ENCODE data around the gene BDNF. TPM values are rescaled to one million over a fixed set of nuclear protein-coding genes. Genes with fewer than 3 reads are reported as not detected.

The BDNF gene
- total RNA-seq, 1 donor from 2014 or later: 0.25 TPM

- TF ChIP-seq POLR2AphosphoS5 (IDR thresholded peaks at IDR 0.05; ENCODE audit: insufficient read depth in 1 of 2, low read depth in 1 of 2) (no peak), CTCF (IDR thresholded peaks at IDR 0.05) (no peak), POLR2A (IDR thresholded peaks at IDR 0.05) (no peak)
These were observed 20.9 kb downstream of the BDNF start for GRCh38 chr11:27679136-27680015.

GRCh38 chr11:27678242-27678641 lies 22.0 kb downstream of the BDNF start:
- DNase-seq (ENCODE audit: extremely low spot score in 2 of 2): no peak
- no peak overlapping the region for H3K4me3 ChIP-seq
- intact Hi-C loops (cut with DNase I): no loop called here
- H3K27me3 ChIP-seq: no peaks in the 10 kb centered on the region
- no peaks in the 10 kb centered on the region for H3K4me1 ChIP-seq
- H3K36me3 ChIP-seq: no peaks in the 10 kb centered on the region
- no peak for TF ChIP-seq CTCF (IDR thresholded peaks at IDR 0.05)
- TF ChIP-seq POLR2AphosphoS5 (IDR thresholded peaks at IDR 0.05; ENCODE audit: insufficient read depth in 1 of 2, low read depth in 1 of 2): no peak
- TF ChIP-seq POLR2A (IDR thresholded peaks at IDR 0.05): no peak
- no peak overlapping the region for H3K27ac ChIP-seq
- no peaks in the 10 kb centered on the region for H3K9me3 ChIP-seq

More at GRCh38 chr11:27679136-27680015, 20.9 kb downstream of the BDNF start:
- no peak overlapping the region for H3K27ac ChIP-seq
- no peaks in the 10 kb centered on the region for H3K36me3 ChIP-seq
- no peak for DNase-seq (ENCODE audit: extremely low spot score in 2 of 2)
- H3K27me3 ChIP-seq: no peaks in the 10 kb centered on the region
- no peaks in the 10 kb centered on the region for H3K4me1 ChIP-seq
- intact Hi-C loops (cut with DNase I): no loop called here
- H3K9me3 ChIP-seq: no peaks in the 10 kb centered on the region
- H3K4me3 ChIP-seq: no peak overlapping the region

GRCh38 chr11:27677108-27677507 lies 23.1 kb downstream of the BDNF start:
- intact Hi-C loops (cut with DNase I): no loop called here
- H3K36me3 ChIP-seq: no peaks in the 10 kb centered on the region
- H3K9me3 ChIP-seq: no peaks in the 10 kb centered on the region
- H3K27ac ChIP-seq: no peak overlapping the region
- H3K27me3 ChIP-seq: no peaks in the 10 kb centered on the region
- H3K4me1 ChIP-seq: no peaks in the 10 kb centered on the region
- DNase-seq (ENCODE audit: extremely low spot score in 2 of 2): no peak
- TF ChIP-seq CTCF (IDR thresholded peaks at IDR 0.05) (no peak), POLR2AphosphoS5 (IDR thresholded peaks at IDR 0.05; ENCODE audit: insufficient read depth in 1 of 2, low read depth in 1 of 2) (no peak), POLR2A (IDR thresholded peaks at IDR 0.05) (no peak)
- no peak overlapping the region for H3K4me3 ChIP-seq

GRCh38 chr11:27673979-27674663 lies 26.1 kb downstream of the BDNF start:
- no peak for TF ChIP-seq POLR2A (IDR thresholded peaks at IDR 0.05)
- no peak for TF ChIP-seq POLR2AphosphoS5 (IDR thresholded peaks at IDR 0.05; ENCODE audit: insufficient read depth in 1 of 2, low read depth in 1 of 2)
- no peak for TF ChIP-seq CTCF (IDR thresholded peaks at IDR 0.05)
- Histone ChIP-seq H3K9me3 (no peaks in the 10 kb centered on the region), H3K4me3 (no peak overlapping the region), H3K27ac (no peak overlapping the region), H3K36me3 (no peaks in the 10 kb centered on the region), H3K27me3 (no peaks in the 10 kb centered on the region), H3K4me1 (no peaks in the 10 kb centered on the region)
- DNase-seq (ENCODE audit: extremely low spot score in 2 of 2): no peak
- intact Hi-C loops (cut with DNase I): no loop called here
